T-helper 17 cell (primary cell): ENCODE results near the gene BBX. TPM values are rescaled to one million over a fixed set of nuclear protein-coding genes. Genes with fewer than 3 reads are reported as not detected.

Experiments
- ATAC-seq: fragments of 150-1000 bp; cut with Tn5 transposase; 2 replicates; pipeline ENCODE4 v1.10.0; 2021; ENCODE audit warnings: mild to moderate bottlenecking, moderate library complexity
- DNase-seq, 3 donors: peaks; one replicate each; pipeline versions ENCODE4 v3.0.0 to v3.0.0-alpha.2; 2020 to 2021
- H3K9me3 ChIP-seq: one replicate; pipeline ENCODE4 v1.7.0; 2013; ENCODE audit warnings: low read length, mild to moderate bottlenecking; ENCODE audit not compliant: control insufficient read depth, poor library complexity, severe bottlenecking
- H3K27ac Mint-ChIP-seq: one replicate; pipeline ENCODE4 v1.8.0; 2022; ENCODE audit warnings: mild to moderate bottlenecking, moderate library complexity, mixed read lengths
- H3K27me3 Mint-ChIP-seq: one replicate; pipeline ENCODE4 v1.8.0; 2022; ENCODE audit warnings: mixed read lengths
- H3K36me3 Mint-ChIP-seq: one replicate; pipeline ENCODE4 v1.8.0; 2022; ENCODE audit warnings: low read depth, mixed read lengths
- H3K4me1 Mint-ChIP-seq: one replicate; pipeline ENCODE4 v1.8.0; 2022; ENCODE audit warnings: mild to moderate bottlenecking, mixed read lengths
- H3K4me3 Mint-ChIP-seq: one replicate; pipeline ENCODE4 v1.8.0; 2022; ENCODE audit warnings: mild to moderate bottlenecking, moderate library complexity, mixed read lengths
- total RNA-seq, 4 donors: library from RNA in 2 of 4; stranded (reverse) in 2 of 4; gene quantifications; one replicate each; pipeline ENCODE4 v1.2.3 and lab custom pipeline; 2022 to 2026

The BBX gene
- total RNA-seq, 2 donors from 2014 or later, result 76.3 to 86.5 TPM

- Mint-ChIP-seq H3K27ac (no peak overlapping the region), H3K4me3 (no peak overlapping the region), H3K36me3 (peaks cover 12% of the 10 kb centered on the region), H3K4me1 (peaks cover 3% of the 10 kb centered on the region), H3K27me3 (no peaks in the 10 kb centered on the region)
- H3K9me3 ChIP-seq, result no peaks in the 10 kb centered on the region
- ATAC-seq, result no peak
- no peak for DNase-seq
Measured at GRCh38 chr3:107767897-107768605, 245.3 kb downstream of the BBX start.

GRCh38 chr3:107769882-107770281, 247.1 kb downstream of the BBX start:
- H3K9me3 ChIP-seq, result no peaks in the 10 kb centered on the region
- H3K4me3 Mint-ChIP-seq, result no peak overlapping the region
- no peak for ATAC-seq
- peaks cover 13% of the 10 kb centered on the region for H3K36me3 Mint-ChIP-seq
- H3K4me1 Mint-ChIP-seq, result peaks cover 4% of the 10 kb centered on the region
- H3K27ac Mint-ChIP-seq, result no peak overlapping the region
- DNase-seq, result no peak
- H3K27me3 Mint-ChIP-seq, result no peaks in the 10 kb centered on the region

DNA sequence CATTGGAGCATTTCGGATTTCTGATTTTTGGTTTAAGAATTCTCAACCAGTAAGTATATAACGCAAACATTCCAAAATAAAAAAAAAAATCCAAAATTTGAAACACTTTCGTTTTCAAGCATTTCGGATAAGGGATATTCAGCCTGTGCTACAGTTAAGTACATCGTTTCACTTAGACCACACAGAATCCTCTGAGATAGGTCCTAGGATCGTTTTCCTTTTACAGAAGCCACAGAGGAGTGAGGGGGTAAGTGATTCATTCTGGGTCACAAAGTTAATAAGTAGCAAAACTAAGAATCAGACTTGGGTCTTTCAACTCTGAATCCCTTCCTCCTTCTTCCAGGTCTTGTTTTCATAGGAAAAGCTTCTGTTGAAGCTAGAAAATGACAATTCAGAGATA, 249.3 kb downstream of the BBX start:
- no peak overlapping the region for H3K27ac Mint-ChIP-seq

DNA sequence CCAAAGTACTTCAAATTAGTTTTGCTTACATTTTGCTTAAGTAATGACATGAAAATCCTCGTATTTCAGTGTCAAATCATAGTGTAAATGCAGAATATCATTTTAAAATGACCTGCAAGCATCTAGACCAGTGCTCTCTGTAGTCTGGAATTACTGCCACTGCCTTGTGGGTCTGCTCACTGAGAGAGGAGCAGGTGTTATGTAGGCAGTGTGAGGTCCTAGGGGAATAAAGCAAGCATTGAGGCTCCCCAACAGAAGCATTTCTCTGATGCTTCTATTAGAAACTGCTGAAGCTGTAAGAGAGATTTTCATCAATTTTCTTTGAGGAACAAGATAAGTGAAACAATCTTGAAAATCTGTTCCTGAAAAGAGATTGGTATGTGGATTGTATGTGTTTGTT, 253.2 kb downstream of the BBX start:
- H3K9me3 ChIP-seq, result no peaks in the 10 kb centered on the region

More for the DNA sequence above, 249.3 kb downstream of the BBX start:
- H3K4me1 Mint-ChIP-seq, result peaks cover 4% of the 10 kb centered on the region
- no peaks in the 10 kb centered on the region for H3K27me3 Mint-ChIP-seq
- no peaks in the 10 kb centered on the region for H3K9me3 ChIP-seq
- H3K4me3 Mint-ChIP-seq, result no peak overlapping the region
- H3K36me3 Mint-ChIP-seq, result peaks cover 11% of the 10 kb centered on the region
- ATAC-seq (no peak), DNase-seq (no peak)

GRCh38 chr3:107781253-107781652, 258.5 kb downstream of the BBX start:
- Mint-ChIP-seq H3K36me3 (peaks cover 15% of the 10 kb centered on the region), H3K4me3 (no peak overlapping the region), H3K27ac (no peak overlapping the region), H3K4me1 (peaks cover 3% of the 10 kb centered on the region), H3K27me3 (no peaks in the 10 kb centered on the region)
- ATAC-seq (no peak), DNase-seq (no peak)
- no peaks in the 10 kb centered on the region for H3K9me3 ChIP-seq

More for the DNA sequence above, 253.2 kb downstream of the BBX start:
- no peaks in the 10 kb centered on the region for H3K27me3 Mint-ChIP-seq
- no peak for ATAC-seq
- no peak for DNase-seq
- no peak overlapping the region for H3K27ac Mint-ChIP-seq
- no peak overlapping the region for H3K4me3 Mint-ChIP-seq
- H3K36me3 Mint-ChIP-seq, result peaks cover 15% of the 10 kb centered on the region
- H3K4me1 Mint-ChIP-seq, result peaks cover 5% of the 10 kb centered on the region

DNA sequence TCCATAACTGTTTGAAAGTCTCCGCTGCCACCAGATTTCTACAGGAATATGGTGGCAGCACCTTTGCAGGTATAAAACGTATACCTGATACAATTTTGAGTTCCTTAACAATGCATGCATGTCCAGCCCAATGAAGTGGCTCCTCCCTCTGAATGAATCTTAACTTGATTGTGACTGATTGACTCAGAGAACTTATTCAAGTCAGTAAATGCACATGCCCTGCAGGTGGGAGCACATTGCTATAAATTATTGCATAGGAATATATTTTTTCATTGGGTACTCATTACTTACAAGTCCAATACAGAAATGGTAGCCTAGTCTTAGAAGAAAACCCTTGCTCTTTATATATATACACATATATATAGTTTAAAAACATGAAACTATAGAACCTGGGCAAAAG, 259.3 kb downstream of the BBX start:
- no peaks in the 10 kb centered on the region for H3K27me3 Mint-ChIP-seq
- peaks cover 15% of the 10 kb centered on the region for H3K36me3 Mint-ChIP-seq
- H3K9me3 ChIP-seq, result no peaks in the 10 kb centered on the region
- H3K4me3 Mint-ChIP-seq, result no peak overlapping the region
- no peak for ATAC-seq
- DNase-seq, result no peak
- H3K27ac Mint-ChIP-seq, result no peak overlapping the region
- H3K4me1 Mint-ChIP-seq, result peaks cover 3% of the 10 kb centered on the region

DNA sequence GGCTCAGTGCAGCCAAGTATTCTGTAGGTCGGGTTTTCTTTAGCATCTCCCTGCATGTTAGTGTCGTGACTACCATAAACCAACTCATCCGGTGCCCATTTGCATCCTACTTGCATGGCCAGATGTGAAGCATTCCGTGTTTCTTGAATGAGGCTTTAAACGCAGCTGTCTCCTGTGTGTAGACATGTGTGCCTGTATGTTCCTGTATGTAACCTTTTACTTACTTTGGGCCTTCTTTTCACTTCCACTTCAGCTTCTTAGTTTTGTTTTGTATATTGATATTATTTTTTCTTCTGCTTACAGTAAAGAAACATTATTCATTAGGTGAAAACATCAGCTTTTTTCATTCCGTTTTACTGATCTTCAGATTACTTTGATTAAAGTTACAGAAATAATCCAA, 267.9 kb downstream of the BBX start:
- Mint-ChIP-seq H3K4me1 (peaks cover 4% of the 10 kb centered on the region), H3K36me3 (peaks cover 11% of the 10 kb centered on the region), H3K4me3 (no peak overlapping the region), H3K27me3 (no peaks in the 10 kb centered on the region), H3K27ac (peak overlapping the region; percentile 54)
- DNase-seq (no peak), ATAC-seq (no peak)
- H3K9me3 ChIP-seq, result no peaks in the 10 kb centered on the region

- no peak for DNase-seq
- Mint-ChIP-seq H3K27ac (no peak overlapping the region), H3K36me3 (peaks cover 11% of the 10 kb centered on the region), H3K27me3 (no peaks in the 10 kb centered on the region), H3K4me3 (no peak overlapping the region), H3K4me1 (peaks cover 5% of the 10 kb centered on the region)
- ATAC-seq, result no peak
- H3K9me3 ChIP-seq, result no peaks in the 10 kb centered on the region
Measured at GRCh38 chr3:107791027-107791426, 268.3 kb downstream of the BBX start.

GRCh38 chr3:107791450-107791849, 268.7 kb downstream of the BBX start:
- Mint-ChIP-seq H3K4me1 (peaks cover 8% of the 10 kb centered on the region), H3K27ac (no peak overlapping the region), H3K36me3 (peaks cover 11% of the 10 kb centered on the region), H3K27me3 (no peaks in the 10 kb centered on the region), H3K4me3 (no peak overlapping the region)
- DNase-seq (no peak), ATAC-seq (no peak)
- H3K9me3 ChIP-seq, result no peaks in the 10 kb centered on the region

DNA sequence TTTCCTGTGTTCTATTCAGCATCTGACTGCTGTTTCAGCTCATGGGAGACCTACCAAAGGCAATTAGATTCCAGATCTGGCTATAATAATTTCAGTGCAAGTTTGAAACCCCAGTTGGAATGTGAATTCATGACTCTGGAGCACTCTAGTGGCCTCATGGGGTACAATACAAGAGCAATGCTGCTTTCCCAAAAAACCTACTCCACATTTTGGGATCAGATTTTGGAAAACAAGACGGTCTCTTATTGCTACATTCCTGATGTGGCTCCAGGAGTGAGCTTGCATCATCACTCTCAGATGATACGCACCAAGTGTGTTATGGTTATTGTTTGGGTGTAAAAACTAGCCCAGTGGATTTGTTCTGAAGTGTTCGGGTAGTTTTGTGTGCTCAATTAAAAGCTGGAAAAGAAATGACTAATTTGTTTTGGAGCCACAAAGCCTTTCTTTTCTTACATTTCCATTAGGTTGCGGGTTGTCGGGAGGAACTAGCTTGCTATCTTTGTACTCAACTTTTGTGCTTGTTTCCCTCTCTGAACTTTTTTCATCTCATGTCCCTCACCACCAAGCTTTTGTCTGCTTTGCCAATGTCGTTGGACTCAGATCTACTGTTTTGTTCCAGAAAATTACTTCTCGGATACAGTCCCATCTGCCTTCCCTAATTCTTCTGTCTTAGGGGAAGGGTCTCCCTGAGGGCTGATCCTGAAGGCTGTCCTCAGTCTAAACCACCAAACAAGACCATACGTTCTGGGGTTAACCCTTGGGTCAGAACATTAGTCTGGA, 272.1 kb downstream of the BBX start:
- Mint-ChIP-seq H3K27ac (no peak overlapping the region), H3K4me3 (no peak overlapping the region), H3K27me3 (no peaks in the 10 kb centered on the region), H3K36me3 (peaks cover 7% of the 10 kb centered on the region), H3K4me1 (peaks cover 8% of the 10 kb centered on the region)
- DNase-seq (no peak), ATAC-seq (no peak)
- no peaks in the 10 kb centered on the region for H3K9me3 ChIP-seq

DNA sequence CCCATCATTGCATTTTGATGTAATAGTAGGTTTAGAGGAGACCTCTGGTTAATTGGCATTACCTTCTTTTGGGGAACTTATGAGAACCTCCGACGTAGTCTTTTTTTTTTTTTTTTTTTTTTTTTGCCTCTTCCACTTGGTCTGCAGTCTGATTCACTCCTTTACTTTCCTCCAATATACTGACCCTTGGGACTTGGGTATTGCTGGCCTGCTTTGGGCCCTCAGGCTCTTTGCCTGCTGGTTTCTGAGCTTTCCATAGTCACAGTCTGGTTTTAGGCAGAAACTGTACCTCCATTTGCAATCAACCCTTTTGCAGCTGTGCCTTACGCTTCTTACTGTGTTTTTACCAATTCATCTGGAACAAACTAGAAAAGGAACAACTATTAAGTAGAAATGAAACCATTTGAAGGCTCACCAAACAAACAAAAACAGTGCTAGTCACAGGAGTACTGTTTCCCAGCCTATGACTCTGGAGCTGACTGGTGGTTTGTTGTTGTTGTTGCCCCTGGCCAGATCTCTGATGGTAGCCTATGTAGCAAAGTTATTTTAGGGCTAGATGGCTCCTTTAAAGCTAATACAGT, 272.8 kb downstream of the BBX start:
- Mint-ChIP-seq H3K36me3 (no peaks in the 10 kb centered on the region), H3K27me3 (no peaks in the 10 kb centered on the region), H3K27ac (no peak overlapping the region), H3K4me3 (no peak overlapping the region), H3K4me1 (peaks cover 8% of the 10 kb centered on the region)
- ATAC-seq (no peak), DNase-seq (no peak)
- no peaks in the 10 kb centered on the region for H3K9me3 ChIP-seq

GRCh38 chr3:107796791-107797190, 274.0 kb downstream of the BBX start:
- H3K4me3 Mint-ChIP-seq, result no peak overlapping the region
- H3K27me3 Mint-ChIP-seq, result no peaks in the 10 kb centered on the region
- DNase-seq (no peak), ATAC-seq (no peak)
- peaks cover 5% of the 10 kb centered on the region for H3K36me3 Mint-ChIP-seq
- peaks cover 8% of the 10 kb centered on the region for H3K4me1 Mint-ChIP-seq
- no peaks in the 10 kb centered on the region for H3K9me3 ChIP-seq
- H3K27ac Mint-ChIP-seq, result no peak overlapping the region

GRCh38 chr3:107797586-107797985, 274.8 kb downstream of the BBX start:
- Mint-ChIP-seq H3K4me3 (no peak overlapping the region), H3K36me3 (peaks cover 7% of the 10 kb centered on the region), H3K27me3 (no peaks in the 10 kb centered on the region), H3K27ac (no peak overlapping the region), H3K4me1 (peaks cover 8% of the 10 kb centered on the region)
- no peak for ATAC-seq
- no peaks in the 10 kb centered on the region for H3K9me3 ChIP-seq
- no peak for DNase-seq
